Activated CD8-positive, alpha-beta memory T cell treated with anti-CD3 and anti-CD28 coated beads for 24 hours (primary cell): ENCODE measurements around the gene CTSL.
"Not testable (repeated sequence)": the region's sequence is repeated elsewhere in the genome, so short reads cannot be mapped to it uniquely, and the experiment has no call there.

Source experiments
- DNase-seq: peaks from one replicate; pipeline ENCODE4 v3.0.0-alpha.2; 2020

CTSL gene

DNA sequence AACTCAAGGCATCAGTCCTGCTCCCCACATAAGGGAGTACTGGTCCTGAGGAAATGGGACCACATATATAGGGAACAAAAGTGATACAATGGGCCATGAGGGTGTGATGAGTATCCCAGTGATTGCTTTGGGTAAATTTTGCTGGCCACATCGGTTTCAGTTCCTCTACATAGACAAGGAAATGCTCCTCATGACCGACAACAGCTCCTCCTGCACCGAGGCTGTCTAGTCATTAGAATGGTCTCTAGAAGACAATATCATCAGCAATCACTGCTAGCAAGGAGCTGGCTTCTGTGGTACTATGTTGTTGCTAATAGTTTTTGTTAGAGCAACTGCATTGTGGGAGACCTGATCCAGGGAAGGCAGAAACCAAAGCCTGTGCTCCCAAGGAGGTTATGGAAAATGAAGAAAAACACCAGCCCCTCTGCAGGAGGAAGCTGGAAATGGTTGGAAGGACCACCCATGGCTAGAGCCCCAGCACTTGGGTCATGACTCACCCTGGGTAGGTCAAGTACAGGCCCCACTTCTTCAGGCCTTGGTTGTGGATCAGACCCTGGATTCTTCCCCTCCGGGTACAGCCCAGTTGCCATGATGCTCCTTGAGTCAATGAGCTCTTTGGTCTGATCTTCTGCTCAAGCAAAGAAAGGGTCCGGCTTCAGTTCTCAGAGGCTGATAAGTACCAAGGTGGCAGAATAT lies 3.4 kb upstream of the CTSL start:
- DNase-seq, result no peak

- DNase-seq, result no peak
Measured at GRCh38 chr9:87725356-87725899, 491 bp upstream of the CTSL start.

GRCh38 chr9:87729246-87729645 lies 3.3 kb downstream of the CTSL start:
- no peak for DNase-seq

DNA sequence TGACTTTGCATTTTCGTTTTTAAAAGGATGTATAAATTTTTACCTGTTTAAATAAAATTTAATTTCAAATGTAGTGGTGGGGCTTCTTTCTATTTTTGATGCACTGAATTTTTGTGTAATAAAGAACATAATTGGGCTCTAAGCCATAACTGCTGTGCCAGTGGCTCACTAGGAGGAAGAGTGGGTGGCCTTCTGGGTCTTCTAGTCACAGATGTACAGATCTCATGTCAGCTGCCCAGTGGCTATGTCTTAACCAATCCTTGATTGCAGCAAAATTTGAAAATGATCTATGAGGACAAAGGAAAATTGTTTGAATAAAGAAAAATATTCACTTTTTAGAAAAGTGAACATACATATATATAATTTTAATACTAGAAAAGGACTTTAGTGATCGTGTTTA lies 5.4 kb downstream of the CTSL start:
- DNase-seq, result no peak

GRCh38 chr9:87732344-87732743 lies 6.4 kb downstream of the CTSL start:
- DNase-seq, result no peak

DNA sequence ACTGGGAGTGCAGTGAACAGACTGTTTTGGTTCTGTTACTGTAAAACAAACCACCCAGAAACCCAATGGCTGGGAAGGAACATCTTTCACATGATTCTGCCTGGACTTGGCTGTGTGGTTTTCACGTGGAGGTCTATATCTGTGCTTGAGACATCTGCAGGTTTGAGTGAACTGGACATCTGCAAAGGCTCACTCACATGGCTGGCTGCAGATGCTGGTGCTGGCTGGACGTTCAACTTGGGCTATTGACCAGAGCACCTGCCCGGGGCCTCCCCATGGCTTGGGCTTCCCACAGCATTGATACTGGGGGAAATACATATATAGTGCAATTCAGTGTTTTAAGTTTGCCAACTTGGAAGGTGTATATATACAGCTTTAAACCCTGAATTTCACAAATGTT lies 6.8 kb downstream of the CTSL start:
- DNase-seq, result no peak

DNA sequence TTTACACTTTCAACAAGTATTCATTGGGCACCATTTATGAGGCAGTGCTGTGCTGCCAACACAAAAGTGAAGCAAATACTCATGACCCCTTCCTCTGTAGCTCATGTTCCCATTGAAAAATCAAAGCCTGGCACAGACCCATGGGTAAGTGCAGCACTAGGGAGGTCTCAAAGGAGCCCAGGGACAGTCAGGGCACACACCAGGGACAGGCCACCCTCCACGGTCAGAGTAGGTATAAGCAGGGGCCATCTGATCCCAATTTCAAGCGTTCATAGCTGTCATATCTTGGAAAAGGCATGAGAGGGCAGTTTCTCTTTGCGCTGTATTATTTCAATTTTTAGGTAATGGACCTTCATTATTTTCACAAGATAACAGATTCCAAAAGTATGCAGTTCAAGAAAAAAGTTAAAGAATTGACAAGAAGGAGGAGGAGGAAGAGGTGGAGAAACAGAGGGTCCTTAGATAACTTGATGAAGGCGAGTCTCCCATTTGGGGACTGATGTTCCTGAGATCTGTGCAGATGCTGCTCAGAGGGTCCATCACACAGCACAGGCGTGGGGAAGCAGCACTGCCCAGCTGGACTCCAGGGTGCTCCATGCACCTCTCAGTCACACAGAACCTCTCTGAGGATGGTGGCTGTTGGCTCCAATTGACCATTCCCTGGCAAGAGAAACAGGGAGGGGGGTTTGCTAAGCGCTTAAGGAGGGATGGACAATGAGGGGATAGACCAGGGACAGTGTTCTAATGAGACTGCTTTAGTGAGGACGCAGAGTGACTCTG lies 7.5 kb downstream of the CTSL start:
- no peak for DNase-seq

DNA sequence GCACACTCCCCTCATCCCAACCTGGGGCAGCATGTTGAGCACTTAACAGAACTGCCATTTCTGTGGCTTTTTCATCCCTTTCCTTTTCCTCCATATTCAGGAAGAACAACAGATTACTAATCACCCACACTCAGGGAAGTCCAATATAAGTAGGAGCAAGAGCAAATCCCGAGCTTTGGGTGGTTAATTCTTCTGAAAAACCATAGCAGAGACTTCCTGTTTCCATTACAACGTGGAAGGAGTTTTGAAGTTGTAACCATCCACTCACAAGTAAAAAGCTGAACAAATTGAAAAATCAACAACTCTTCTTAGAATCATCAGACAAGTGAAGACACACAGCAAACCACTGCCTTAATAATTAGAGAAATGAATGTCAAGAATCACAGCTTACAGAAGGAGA lies 8.2 kb downstream of the CTSL start:
- no peak for DNase-seq

- no peak for DNase-seq
Measured at GRCh38 chr9:87739546-87739945, 13.6 kb downstream of the CTSL start.

GRCh38 chr9:87740209-87740608 lies 14.3 kb downstream of the CTSL start:
- no peak for DNase-seq

GRCh38 chr9:87741326-87741725 lies 15.4 kb downstream of the CTSL start:
- DNase-seq, result no peak

DNA sequence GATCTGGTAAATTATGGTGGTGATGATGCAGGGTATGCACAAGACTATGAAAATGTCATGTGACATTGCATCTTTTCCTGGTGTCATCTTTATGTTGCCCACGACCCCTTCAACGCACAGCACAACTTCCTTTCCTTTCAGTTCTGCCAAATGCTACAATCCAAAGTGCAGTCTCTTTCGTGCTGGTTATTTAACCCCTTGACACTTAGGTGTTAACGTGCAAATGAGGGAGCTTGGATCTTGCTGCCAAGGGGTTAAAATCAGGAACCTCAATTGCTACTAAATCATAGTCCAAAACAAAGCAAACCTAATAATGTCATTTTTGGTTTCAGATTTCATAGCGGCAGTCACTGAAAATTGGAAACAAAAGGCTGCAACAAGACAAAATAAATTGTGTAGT lies 16.0 kb downstream of the CTSL start:
- DNase-seq, result no peak

GRCh38 chr9:87742813-87743428 lies 17.0 kb downstream of the CTSL start:
- DNase-seq, result no peak

GRCh38 chr9:87744247-87744646 lies 18.3 kb downstream of the CTSL start:
- DNase-seq, result not testable (repeated sequence)

DNA sequence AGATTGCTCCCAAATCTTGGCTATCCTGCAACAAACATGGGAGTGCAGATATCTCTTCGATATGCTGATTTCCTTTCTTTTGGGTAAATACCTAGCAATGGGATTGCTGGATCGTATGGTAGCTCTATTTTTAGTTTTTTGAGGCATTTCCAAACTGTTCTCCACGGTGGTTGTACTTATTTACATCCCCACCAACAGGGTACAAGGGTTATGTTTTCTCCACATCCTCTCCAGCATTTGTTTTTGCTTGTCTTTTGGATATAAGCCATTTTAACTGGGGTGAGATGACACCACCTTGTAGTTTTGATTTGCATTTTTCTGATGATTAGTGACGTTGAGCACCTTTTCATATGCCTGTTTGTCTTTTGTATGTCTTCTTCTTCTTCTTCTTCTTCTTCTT lies 20.3 kb downstream of the CTSL start:
- DNase-seq, result no peak

GRCh38 chr9:87748881-87749280 lies 23.0 kb downstream of the CTSL start:
- DNase-seq, result no peak

DNA sequence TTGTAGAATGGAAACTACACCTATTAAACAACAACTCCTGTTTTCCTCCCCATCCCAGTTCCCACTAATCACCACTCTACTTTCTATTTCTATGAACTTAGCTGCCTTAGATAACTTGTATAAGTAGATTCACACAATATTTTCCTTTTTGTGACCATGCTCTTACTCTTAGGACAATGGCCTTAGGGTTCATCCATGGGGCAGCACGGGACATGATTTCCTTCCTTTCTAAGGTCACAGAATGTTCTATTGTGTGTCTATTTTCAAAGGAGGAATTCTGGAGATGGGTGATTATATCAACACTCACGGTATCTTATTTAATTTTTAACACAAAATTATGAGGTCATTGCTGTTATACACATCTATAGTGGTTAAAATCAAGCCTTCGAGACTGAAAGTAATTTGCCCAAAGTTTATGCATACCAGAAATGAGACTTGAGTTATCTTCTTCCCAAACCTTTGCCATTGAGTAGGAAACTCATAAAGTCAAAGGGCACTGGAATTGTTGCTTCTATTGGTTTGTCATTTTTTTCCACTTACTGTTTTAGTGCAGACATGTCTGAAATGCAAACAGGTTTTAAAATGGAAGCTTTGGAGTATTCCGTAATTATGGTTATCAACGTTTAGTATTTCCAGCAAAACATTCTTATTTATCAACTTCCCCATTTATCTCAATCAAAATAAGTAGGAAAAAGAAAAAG lies 23.6 kb downstream of the CTSL start:
- no peak for DNase-seq

- DNase-seq, result no peak
Measured at GRCh38 chr9:87750726-87751125, 24.8 kb downstream of the CTSL start.

- DNase-seq, result no peak
Measured at GRCh38 chr9:87751423-87751822, 25.5 kb downstream of the CTSL start.

DNA sequence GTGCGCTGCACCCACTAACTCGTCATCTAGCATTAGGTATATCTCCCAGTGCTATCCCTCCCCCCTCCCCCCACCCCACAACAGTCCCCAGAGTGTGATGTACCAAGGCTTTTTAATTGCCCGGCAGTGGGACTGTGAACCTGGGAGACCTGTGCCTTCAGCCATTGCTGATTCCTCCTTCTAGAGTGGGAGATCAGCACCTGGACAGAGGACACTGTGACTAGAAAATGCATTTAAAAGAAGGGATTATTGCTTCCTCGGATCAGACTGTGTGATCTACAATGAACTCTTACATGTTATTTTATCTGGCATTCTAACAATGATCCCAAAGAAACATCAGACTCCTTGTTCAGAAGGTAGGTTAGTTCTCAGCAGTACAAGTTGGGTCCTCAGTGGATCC lies 25.9 kb downstream of the CTSL start:
- DNase-seq, result no peak

DNA sequence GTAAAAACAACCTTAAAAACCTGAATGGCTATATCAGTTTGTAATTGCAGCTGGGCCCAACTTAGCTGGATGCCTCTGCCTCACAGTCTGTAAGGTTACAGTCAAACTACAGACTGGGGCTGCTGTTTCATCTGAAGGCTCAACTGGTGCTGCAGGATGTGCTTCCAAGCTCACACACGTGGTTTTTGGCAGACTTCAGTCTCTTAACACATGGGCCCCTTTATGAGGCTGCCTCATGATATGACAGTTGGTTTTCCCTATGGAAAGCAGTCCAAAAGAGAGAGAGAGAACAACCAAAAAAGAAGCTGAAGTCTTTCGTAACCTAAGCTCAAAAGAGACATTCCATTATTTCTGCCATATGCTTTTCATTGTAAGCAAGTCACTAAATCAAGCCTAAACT lies 27.4 kb downstream of the CTSL start:
- no peak for DNase-seq

DNA sequence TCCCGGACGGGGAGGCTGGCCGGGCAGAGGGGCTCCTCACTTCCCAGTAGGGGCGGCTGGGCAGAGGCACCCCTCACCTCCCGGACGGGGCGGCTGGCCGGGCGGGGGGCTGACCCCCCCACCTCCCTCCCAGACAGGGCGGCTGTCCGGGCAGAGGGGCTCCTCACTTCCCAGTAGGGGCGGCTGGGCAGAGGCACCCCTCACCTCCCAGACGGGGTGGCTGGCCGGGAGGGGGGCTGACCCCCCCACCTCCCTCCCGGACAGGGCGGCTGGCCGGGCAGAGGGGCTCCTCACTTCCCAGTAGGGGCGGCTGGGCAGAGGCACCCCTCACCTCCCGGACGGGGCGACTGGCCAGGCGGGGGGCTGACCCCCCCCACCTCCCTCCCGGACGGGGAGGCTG lies 32.4 kb downstream of the CTSL start:
- DNase-seq, result not testable (repeated sequence)

DNA sequence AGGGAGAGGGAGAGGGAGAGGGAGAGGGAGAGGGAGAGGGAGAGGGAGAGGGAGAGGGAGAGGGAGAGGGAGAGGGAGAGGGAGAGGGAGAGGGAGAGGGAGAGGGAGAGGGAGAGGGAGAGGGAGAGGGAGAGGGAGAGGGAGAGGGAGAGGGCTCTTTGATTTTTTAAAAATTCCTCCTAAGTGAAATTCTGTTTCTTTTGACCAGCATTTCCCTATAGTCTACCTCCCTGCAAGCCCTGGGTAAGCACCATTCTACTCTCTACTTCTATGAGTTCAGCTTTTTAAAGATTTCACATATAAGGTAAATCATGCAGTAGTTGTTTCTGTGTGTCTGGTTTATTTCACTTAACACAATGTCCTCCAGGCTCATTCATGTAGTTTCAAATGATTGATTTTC lies 34.1 kb downstream of the CTSL start:
- not testable (repeated sequence) for DNase-seq
